Measurements from ENCODE around the gene ZNF555. TPM values are rescaled to one million over a fixed set of nuclear protein-coding genes. Genes with fewer than 3 reads are reported as not detected.

ZNF555 gene
- total and polyA plus RNA-seq, 2 of the 13 experiments (the other 11 are each of a cell fraction or from before 2014, with no cell fraction given): 5.0 to 8.0 TPM

DNA sequence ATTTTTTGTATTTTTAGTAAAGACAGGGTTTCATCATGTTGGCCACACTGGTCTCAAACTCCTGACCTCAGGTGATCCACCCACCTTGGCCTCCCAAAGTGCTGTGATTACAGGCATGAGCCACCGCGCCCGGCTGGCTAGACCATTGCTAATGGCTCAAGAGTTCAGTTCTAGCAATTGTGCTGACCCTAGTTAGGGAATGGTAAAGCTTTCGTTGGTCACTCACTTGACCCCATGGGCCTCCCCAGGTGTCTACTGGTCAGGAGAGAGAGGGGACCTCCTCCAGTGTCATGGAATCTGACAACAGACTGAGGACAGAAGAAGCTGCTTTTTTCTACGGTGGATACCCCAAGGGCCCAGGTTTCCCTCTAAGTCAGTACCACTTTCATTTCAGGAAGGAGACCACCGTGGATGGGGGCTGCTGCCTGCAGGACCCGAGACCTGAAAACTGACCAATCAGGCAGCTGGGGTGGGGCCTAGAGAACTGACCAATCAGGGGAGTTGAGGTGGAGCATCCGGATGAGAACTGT lies 25.3 kb downstream of the ZNF555 start (continued):
- TF ChIP-seq HOXA3 (CRISPR knock-in tag; IDR thresholded peaks at IDR 0.05) (peak; percentile 30; the same call in 1 of the 2 replicates), HDAC1 (CRISPR knock-in tag; IDR thresholded peaks at IDR 0.05) (peak; percentile 42; the same call in 1 of the 2 replicates), SOX5 (CRISPR knock-in tag; IDR thresholded peaks at IDR 0.05; ENCODE audit: borderline replicate concordance) (peak; percentile 4; the same call in 1 of the 2 replicates), TMF1 (CRISPR knock-in tag; IDR thresholded peaks at IDR 0.05; ENCODE audit: low read depth) (0 out of 2 replicates have a peak, but pooled peaks have one; percentile 8), ZMYM3 (CRISPR knock-in tag; IDR thresholded peaks at IDR 0.05) (peak; percentile 34; the same call in 1 of the 2 replicates), ZNF839 (CRISPR knock-in tag; IDR thresholded peaks at IDR 0.05; ENCODE audit: borderline replicate concordance) (no peak), SAP130 (CRISPR knock-in tag; IDR thresholded peaks at IDR 0.05; ENCODE audit: low read depth) (peak; percentile 43), ZBTB38 (CRISPR knock-in tag; IDR thresholded peaks at IDR 0.05) (0 out of 2 replicates have a peak, but pooled peaks have one; percentile 9), MLLT10 (CRISPR knock-in tag; IDR thresholded peaks at IDR 0.05) (no peak), CBX2 (IDR thresholded peaks at IDR 0.05; ENCODE audit: low read depth, low read length) (no peak), CBX2 (CRISPR knock-in tag; IDR thresholded peaks at IDR 0.05; ENCODE audit: low read depth) (no peak), KAT8 (CRISPR knock-in tag; IDR thresholded peaks at IDR 0.05) (0 out of 2 replicates have a peak, but pooled peaks have one; percentile 10), RARA (CRISPR knock-in tag; IDR thresholded peaks at IDR 0.05) (peak; percentile 23; the same call in 1 of the 2 replicates), ZBTB20 (CRISPR knock-in tag; IDR thresholded peaks at IDR 0.05; ENCODE audit: borderline replicate concordance, low read depth) (0 out of 2 replicates have a peak, but pooled peaks have one; percentile 16), ZSCAN21 (CRISPR knock-in tag; IDR thresholded peaks at IDR 0.05; ENCODE audit: borderline replicate concordance) (0 out of 2 replicates have a peak, but pooled peaks have one; percentile 5)
- TF ChIP-seq, protein P1, sequence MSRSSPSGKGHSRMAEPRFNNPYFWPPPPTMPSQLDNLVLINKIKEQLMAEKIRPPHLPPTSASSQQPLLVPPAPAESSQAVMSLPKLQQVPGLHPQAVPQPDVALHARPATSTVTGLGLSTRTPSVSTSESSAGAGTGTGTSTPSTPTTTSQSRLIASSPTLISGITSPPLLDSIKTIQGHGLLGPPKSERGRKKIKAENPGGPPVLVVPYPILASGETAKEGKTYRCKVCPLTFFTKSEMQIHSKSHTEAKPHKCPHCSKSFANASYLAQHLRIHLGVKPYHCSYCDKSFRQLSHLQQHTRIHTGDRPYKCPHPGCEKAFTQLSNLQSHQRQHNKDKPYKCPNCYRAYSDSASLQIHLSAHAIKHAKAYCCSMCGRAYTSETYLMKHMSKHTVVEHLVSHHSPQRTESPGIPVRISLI (CRISPR knock-in tag; IDR thresholded peaks at IDR 0.05; ENCODE audit: borderline replicate concordance): no peak
- TF ChIP-seq, protein P2, sequence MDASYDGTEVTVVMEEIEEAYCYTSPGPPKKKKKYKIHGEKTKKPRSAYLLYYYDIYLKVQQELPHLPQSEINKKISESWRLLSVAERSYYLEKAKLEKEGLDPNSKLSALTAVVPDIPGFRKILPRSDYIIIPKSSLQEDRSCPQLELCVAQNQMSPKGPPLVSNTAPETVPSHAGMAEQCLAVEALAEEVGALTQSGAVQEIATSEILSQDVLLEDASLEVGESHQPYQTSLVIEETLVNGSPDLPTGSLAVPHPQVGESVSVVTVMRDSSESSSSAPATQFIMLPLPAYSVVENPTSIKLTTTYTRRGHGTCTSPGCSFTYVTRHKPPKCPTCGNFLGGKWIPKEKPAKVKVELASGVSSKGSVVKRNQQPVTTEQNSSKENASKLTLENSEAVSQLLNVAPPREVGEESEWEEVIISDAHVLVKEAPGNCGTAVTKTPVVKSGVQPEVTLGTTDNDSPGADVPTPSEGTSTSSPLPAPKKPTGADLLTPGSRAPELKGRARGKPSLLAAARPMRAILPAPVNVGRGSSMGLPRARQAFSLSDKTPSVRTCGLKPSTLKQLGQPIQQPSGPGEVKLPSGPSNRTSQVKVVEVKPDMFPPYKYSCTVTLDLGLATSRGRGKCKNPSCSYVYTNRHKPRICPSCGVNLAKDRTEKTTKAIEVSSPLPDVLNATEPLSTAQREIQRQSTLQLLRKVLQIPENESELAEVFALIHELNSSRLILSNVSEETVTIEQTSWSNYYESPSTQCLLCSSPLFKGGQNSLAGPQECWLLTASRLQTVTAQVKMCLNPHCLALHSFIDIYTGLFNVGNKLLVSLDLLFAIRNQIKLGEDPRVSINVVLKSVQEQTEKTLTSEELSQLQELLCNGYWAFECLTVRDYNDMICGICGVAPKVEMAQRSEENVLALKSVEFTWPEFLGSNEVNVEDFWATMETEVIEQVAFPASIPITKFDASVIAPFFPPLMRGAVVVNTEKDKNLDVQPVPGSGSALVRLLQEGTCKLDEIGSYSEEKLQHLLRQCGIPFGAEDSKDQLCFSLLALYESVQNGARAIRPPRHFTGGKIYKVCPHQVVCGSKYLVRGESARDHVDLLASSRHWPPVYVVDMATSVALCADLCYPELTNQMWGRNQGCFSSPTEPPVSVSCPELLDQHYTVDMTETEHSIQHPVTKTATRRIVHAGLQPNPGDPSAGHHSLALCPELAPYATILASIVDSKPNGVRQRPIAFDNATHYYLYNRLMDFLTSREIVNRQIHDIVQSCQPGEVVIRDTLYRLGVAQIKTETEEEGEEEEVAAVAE (CRISPR knock-in tag; IDR thresholded peaks at IDR 0.05; ENCODE audit: borderline replicate concordance): peak; percentile 17
- TF ChIP-seq, protein P3, sequence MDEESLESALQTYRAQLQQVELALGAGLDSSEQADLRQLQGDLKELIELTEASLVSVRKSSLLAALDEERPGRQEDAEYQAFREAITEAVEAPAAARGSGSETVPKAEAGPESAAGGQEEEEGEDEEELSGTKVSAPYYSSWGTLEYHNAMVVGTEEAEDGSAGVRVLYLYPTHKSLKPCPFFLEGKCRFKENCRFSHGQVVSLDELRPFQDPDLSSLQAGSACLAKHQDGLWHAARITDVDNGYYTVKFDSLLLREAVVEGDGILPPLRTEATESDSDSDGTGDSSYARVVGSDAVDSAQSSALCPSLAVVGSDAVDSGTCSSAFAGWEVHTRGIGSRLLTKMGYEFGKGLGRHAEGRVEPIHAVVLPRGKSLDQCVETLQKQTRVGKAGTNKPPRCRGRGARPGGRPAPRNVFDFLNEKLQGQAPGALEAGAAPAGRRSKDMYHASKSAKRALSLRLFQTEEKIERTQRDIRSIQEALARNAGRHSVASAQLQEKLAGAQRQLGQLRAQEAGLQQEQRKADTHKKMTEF (CRISPR knock-in tag; IDR thresholded peaks at IDR 0.05): 0 out of 2 replicates have a peak, but pooled peaks have one; percentile 1
